Spinal cord (tissue), 10 donors: Measurements from ENCODE around the gene ZNF629. TPM values are rescaled to one million over a fixed set of nuclear protein-coding genes. Genes with fewer than 3 reads are reported as not detected.

Source experiments
- DNase-seq, 6 donors: peaks; one replicate each; pipeline versions ENCODE4 v3.0.0 to v3.0.0-alpha.2; 2013 to 2015; ENCODE audit warnings: low spot score in 6 of 6, low read depth in 4 of 6
- H3K27ac ChIP-seq: one replicate; pipeline ENCODE4 v1.5.1; 2013; ENCODE audit warnings: low read depth, low read length, control low read depth
- H3K27me3 ChIP-seq: one replicate; pipeline ENCODE4 v1.6.1; 2013; ENCODE audit warnings: low read length; ENCODE audit not compliant: control insufficient read depth, insufficient read depth
- H3K36me3 ChIP-seq: one replicate; pipeline ENCODE4 v1.6.1; 2013; ENCODE audit warnings: low read length; ENCODE audit not compliant: control insufficient read depth, insufficient read depth
- H3K4me1 ChIP-seq: one replicate; pipeline ENCODE4 v1.6.1; 2013; ENCODE audit warnings: low read length; ENCODE audit not compliant: control insufficient read depth, insufficient read depth
- H3K4me3 ChIP-seq: one replicate; pipeline ENCODE4 v1.5.1; 2013; ENCODE audit warnings: low read depth, low read length, control low read depth
- H3K9me3 ChIP-seq: one replicate; pipeline ENCODE4 v1.6.1; 2013; ENCODE audit warnings: low read length; ENCODE audit not compliant: control insufficient read depth, insufficient read depth
- WGBS: methylation state at CpG from one replicate; pipeline ENCODE4 v1.1.5; 2013; ENCODE audit warnings: missing lambda C conversion rate; ENCODE audit not compliant: insufficient coverage; 5-methylcytosine and 5-hydroxymethylcytosine counted together
- polyA plus RNA-seq, 2 donors: library from polyadenylated mRNA; unstranded; fragments of 120-200 nt; gene quantifications; one replicate each; pipeline ENCODE4 v1.2.1, GENCODE V29; 2013; ENCODE audit not compliant: insufficient read length in 2 of 2
- total RNA-seq, 2 donors: library from RNA; depleted of rRNA in 1 of 2; stranded (reverse); fragments of 120-200 nt in 1 of 2; fragments of >200 nt in 1 of 2; gene quantifications; one replicate each; pipeline versions ENCODE4 v1.2.3 to v1.2.4, GENCODE V29; 2013 to 2014
- donor health status: healthy.

Gene ZNF629
- total and polyA plus RNA-seq, 4 donors = 7.8 to 27.4 (median 25.4) TPM

GRCh38 chr16:30779596-30779995, 7.4 kb downstream of the ZNF629 start:
- WGBS = 94% methylated on average over 3 of the region's 6 CpGs
- Histone ChIP-seq H3K4me1 (peaks cover 27% of the 10 kb centered on the region), H3K9me3 (no peaks in the 10 kb centered on the region), H3K27me3 (no peaks in the 10 kb centered on the region), H3K27ac (no peak overlapping the region), H3K36me3 (peaks cover 68% of the 10 kb centered on the region), H3K4me3 (no peak overlapping the region)
- DNase-seq = peak in 1 of 6 donors; percentile 1

- H3K9me3 ChIP-seq = no peaks in the 10 kb centered on the region
- H3K4me1 ChIP-seq = peaks cover 32% of the 10 kb centered on the region
- no peak overlapping the region for H3K27ac ChIP-seq
- peaks cover 68% of the 10 kb centered on the region for H3K36me3 ChIP-seq
- 82% methylated on average over 11 of the region's 14 CpGs for WGBS
- H3K4me3 ChIP-seq = no peak overlapping the region
- no peaks in the 10 kb centered on the region for H3K27me3 ChIP-seq
- DNase-seq = peak in 1 of 6 donors; percentile 7
Observed at GRCh38 chr16:30778549-30779244, 8.3 kb downstream of the ZNF629 start.

- WGBS = 88% methylated on average over 5 of the region's 7 CpGs
- peak in 1 of 6 donors; percentile 1 for DNase-seq
- no peaks in the 10 kb centered on the region for H3K27me3 ChIP-seq
- H3K27ac ChIP-seq = no peak overlapping the region
- H3K4me1 ChIP-seq = peaks cover 32% of the 10 kb centered on the region
- H3K36me3 ChIP-seq = peaks cover 68% of the 10 kb centered on the region
- H3K9me3 ChIP-seq = no peaks in the 10 kb centered on the region
- no peak overlapping the region for H3K4me3 ChIP-seq
Observed at GRCh38 chr16:30777591-30778297, 9.3 kb downstream of the ZNF629 start.

GRCh38 chr16:30775392-30776188, 11.4 kb downstream of the ZNF629 start:
- DNase-seq = peak; percentile 75 to 96 (median 82)
- Histone ChIP-seq H3K4me1 (peaks cover 32% of the 10 kb centered on the region), H3K4me3 (peak overlapping the region; percentile 62), H3K27ac (peak overlapping the region; percentile 75), H3K9me3 (no peaks in the 10 kb centered on the region), H3K27me3 (no peaks in the 10 kb centered on the region), H3K36me3 (peaks cover 72% of the 10 kb centered on the region)
- WGBS = under 1% methylated on average over 81 of the region's 81 CpGs

GRCh38 chr16:30775131-30775391, 11.9 kb downstream of the ZNF629 start:
- WGBS = 7% methylated on average over 15 of the region's 15 CpGs
- Histone ChIP-seq H3K36me3 (peaks cover 76% of the 10 kb centered on the region), H3K4me3 (peak overlapping the region; percentile 62), H3K27me3 (no peaks in the 10 kb centered on the region), H3K9me3 (no peaks in the 10 kb centered on the region), H3K27ac (peak overlapping the region; percentile 47), H3K4me1 (peaks cover 32% of the 10 kb centered on the region)
- DNase-seq = no peak

GRCh38 chr16:30774367-30775130, 12.5 kb downstream of the ZNF629 start:
- Histone ChIP-seq H3K27ac (peak overlapping the region; percentile 47), H3K9me3 (no peaks in the 10 kb centered on the region), H3K4me3 (peak overlapping the region; percentile 62), H3K27me3 (no peaks in the 10 kb centered on the region), H3K36me3 (peaks cover 77% of the 10 kb centered on the region), H3K4me1 (peaks cover 32% of the 10 kb centered on the region)
- WGBS = 64% methylated on average over 8 of the region's 8 CpGs
- peak in 1 of 6 donors; percentile 24 for DNase-seq

- H3K9me3 ChIP-seq = no peaks in the 10 kb centered on the region
- DNase-seq = no peak
- H3K36me3 ChIP-seq = peaks cover 78% of the 10 kb centered on the region
- no peak overlapping the region for H3K27ac ChIP-seq
- H3K27me3 ChIP-seq = no peaks in the 10 kb centered on the region
- H3K4me3 ChIP-seq = no peak overlapping the region
- WGBS = 92% methylated on average over 14 of the region's 14 CpGs
- H3K4me1 ChIP-seq = peaks cover 32% of the 10 kb centered on the region
Observed at GRCh38 chr16:30773826-30774225, 13.2 kb downstream of the ZNF629 start.

- Histone ChIP-seq H3K27ac (no peak overlapping the region), H3K4me1 (peaks cover 22% of the 10 kb centered on the region), H3K27me3 (no peaks in the 10 kb centered on the region), H3K9me3 (no peaks in the 10 kb centered on the region), H3K36me3 (peaks cover 84% of the 10 kb centered on the region), H3K4me3 (no peak overlapping the region)
- WGBS = 96% methylated on average over 13 of the region's 14 CpGs
- DNase-seq = no peak
Observed at GRCh38 chr16:30771726-30772125, 15.3 kb downstream of the ZNF629 start.

- no peak overlapping the region for H3K27ac ChIP-seq
- no peak overlapping the region for H3K4me3 ChIP-seq
- no peaks in the 10 kb centered on the region for H3K27me3 ChIP-seq
- H3K9me3 ChIP-seq = no peaks in the 10 kb centered on the region
- DNase-seq = no peak
- H3K36me3 ChIP-seq = peaks cover 99% of the 10 kb centered on the region
- peaks cover 4% of the 10 kb centered on the region for H3K4me1 ChIP-seq
- 99% methylated on average over 12 of the region's 17 CpGs for WGBS
Observed at GRCh38 chr16:30769379-30770089, 17.5 kb downstream of the ZNF629 start.
